22Rv1 (cell line): ENCODE data around the gene RNF144B.

Experiments used
- H3K27ac ChIP-seq: fragments of 450-650 bp; 2 replicates; pipeline ENCODE4 v1.5.1; 2017
- ZFX ChIP-seq: fragments of 450-650 bp; IDR thresholded peaks from 2 replicates; pipeline ENCODE4 v1.6.1; 2017; ENCODE audit warnings: antibody characterized with exemption, borderline replicate concordance
- TF ChIP-seq, protein P1 (sequence below): fragments of 450-650 bp; IDR thresholded peaks from 2 replicates; pipeline ENCODE4 v1.5.1; 2017; ENCODE audit warnings: mild to moderate bottlenecking

The RNF144B gene

DNA sequence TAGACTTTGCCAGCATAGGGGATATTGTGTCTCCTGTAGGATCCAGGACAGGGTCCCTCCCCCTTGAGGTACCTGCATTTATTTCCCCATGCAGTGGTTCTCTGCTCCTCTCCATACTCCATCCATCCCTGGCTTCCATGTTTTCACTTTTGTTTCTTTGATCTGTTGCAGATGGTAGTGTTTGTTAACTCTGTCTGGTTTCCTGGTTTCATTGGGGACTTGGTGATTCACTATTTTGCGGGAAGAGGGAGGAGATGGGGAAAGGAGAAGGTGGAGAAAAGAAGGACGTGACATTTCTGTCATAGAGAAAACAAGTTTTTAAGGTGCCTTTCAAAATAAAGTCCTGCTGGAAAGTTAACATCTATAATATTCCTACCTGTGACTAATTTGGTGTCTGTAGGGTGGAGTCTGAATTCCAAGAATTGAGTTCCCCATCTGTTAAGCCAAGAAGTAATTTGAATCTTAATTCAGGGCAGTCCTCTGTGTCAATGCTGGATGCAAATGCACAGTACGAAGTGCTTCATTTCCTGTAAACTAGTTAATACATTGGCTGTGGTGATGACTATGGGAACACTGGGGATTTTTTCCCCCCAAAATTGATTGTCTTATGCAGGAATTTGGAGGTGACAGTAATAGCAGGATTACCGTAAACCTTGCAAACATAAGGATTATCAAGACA is 6.9 kb upstream of the RNF144B start:
- no peak for TF ChIP-seq ZFX
- TF ChIP-seq, protein P1, sequence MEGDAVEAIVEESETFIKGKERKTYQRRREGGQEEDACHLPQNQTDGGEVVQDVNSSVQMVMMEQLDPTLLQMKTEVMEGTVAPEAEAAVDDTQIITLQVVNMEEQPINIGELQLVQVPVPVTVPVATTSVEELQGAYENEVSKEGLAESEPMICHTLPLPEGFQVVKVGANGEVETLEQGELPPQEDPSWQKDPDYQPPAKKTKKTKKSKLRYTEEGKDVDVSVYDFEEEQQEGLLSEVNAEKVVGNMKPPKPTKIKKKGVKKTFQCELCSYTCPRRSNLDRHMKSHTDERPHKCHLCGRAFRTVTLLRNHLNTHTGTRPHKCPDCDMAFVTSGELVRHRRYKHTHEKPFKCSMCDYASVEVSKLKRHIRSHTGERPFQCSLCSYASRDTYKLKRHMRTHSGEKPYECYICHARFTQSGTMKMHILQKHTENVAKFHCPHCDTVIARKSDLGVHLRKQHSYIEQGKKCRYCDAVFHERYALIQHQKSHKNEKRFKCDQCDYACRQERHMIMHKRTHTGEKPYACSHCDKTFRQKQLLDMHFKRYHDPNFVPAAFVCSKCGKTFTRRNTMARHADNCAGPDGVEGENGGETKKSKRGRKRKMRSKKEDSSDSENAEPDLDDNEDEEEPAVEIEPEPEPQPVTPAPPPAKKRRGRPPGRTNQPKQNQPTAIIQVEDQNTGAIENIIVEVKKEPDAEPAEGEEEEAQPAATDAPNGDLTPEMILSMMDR: no peak
- H3K27ac ChIP-seq: no peak overlapping the region

DNA sequence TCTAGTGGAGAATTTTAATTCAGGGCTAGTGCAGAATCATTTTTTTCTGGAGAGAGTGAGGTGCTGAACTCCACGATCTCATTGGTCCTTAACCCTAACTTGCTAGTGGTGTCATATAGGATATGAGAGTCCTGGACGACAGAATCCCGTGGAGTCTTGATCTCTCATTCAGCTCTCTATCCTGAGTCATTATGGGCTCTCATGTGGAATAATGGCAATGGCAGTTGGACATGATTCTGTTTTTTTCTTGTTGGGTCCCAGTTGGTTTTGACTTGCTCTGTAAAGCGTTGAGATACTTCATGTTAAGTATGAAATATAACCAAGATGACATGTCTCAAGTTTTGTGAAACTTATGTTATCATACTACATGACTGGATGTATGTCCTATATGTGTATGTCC is 6.3 kb upstream of the RNF144B start:
- TF ChIP-seq, protein P1: no peak
- TF ChIP-seq ZFX: no peak
- no peak overlapping the region for H3K27ac ChIP-seq

DNA sequence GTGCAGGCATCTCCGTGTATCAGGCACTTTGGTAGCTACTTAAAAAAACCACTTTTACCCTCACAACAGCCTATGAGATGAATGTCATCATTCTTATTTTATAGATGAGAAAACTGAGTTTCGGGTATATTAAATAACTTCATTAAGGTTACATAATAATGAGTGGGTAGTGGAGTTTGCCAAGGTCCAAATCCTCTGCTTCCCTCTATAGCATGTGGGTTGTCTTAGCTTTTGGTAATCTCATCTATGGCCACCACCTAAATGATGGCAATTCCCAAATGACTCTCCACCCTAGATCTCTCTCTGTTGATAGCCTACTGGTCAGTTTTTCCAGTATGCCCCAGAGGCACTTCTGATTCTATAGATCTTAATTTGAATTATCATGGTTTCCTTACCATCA is 3.7 kb upstream of the RNF144B start:
- TF ChIP-seq, protein P1: no peak
- TF ChIP-seq ZFX: no peak

DNA sequence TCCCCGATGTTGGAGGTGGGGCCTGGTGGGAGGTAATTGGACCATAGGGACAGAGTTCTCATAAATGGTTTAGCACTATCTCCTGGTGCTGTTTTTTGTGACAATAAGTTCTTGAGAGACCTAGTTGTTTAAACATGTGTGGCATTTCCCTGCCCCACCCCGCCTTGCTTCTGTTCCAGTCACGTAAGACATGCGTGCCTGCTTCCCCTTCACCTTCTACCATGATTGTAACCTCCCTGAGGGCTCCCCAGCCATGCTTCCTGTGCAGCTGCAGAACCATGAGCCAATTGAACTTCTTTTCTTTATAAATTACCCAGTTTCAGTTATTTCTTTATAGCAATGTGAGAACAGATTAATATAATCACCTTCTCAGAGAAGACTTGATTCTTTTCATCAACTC is 2.5 kb upstream of the RNF144B start:
- TF ChIP-seq, protein P1: no peak
- no peak for TF ChIP-seq ZFX
- no peak overlapping the region for H3K27ac ChIP-seq

More for the DNA sequence above, 3.7 kb upstream of the RNF144B start:
- no peak overlapping the region for H3K27ac ChIP-seq

DNA sequence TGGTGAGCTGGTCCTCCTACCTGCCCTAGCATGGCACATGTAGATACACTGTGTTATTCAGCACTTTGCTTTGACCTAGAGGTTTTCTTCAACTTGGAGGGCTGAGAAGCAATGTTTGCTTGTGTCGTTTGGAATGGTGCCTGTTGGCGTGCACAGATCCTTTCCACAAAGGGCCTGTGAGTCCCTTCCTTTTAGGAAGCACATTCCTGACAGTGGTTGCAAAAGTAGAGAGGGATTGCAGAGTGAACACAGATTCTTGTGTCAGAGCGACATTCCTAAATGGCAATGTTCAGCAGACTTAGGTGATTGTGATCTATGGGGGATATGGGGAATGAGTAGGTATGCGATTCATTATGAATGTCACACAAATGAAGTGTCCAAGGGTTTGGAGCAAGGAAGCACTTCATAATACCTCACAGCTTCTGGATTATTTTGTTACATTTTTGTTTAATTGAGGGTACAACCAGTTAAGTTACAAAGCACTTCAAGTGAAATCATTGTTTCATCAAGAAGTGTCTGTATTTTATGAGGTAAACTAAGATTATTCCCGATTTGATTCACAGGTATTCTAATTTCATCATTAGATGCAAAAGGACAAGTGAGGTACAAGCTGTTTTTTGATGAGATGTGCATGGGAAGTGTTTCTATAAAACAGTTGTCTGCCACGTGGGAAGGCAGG is 713 bp upstream of the RNF144B start:
- no peak for TF ChIP-seq ZFX
- TF ChIP-seq, protein P1: no peak
- H3K27ac ChIP-seq: peak overlapping the region; percentile 93

DNA sequence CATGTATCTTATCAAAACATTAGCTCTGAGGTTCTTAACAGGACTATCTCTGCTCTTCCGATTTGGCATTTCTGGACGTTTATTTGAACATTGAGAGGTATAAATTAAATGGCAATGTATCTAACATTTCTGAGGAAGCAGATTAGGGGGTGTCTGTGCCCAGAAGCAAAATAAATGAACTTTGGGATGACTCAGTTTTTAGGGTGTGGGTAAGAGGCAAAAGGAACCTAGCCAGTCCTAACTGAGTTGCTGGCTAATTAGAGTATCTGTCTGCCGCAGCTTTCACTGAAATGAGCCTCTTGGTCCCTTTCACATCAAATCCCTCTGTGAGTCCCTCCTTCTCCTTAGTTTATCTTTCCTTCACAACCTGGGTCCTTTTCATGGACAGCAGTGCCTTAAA is 1.1 kb downstream of the RNF144B start:
- H3K27ac ChIP-seq: peak overlapping the region; percentile 93
- TF ChIP-seq ZFX: no peak
- TF ChIP-seq, protein P1: no peak

DNA sequence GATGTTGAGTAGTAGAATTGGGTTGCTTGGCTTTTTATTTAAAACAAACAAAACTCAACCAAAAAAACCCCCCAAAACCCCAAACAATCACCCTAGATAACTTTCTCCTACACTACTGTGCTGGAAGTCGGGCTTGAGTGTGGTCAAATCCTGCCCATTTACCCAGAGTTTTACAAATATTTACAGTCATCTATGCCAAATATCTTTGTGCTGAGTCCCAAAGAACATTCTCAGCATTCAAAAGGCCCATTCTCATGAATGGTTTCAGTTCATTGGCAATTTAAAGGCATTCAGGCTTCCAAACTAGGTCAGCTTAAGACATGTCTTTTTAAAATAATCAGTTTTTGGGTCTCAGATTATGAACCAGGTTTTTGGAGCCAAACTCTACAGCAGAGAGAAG is 1.8 kb downstream of the RNF144B start:
- TF ChIP-seq ZFX: no peak
- TF ChIP-seq, protein P1: no peak

More for the DNA sequence above, 1.8 kb downstream of the RNF144B start:
- peak overlapping the region; percentile 93 for H3K27ac ChIP-seq
